Psoas muscle (tissue), 8 donors: Measurements from ENCODE around the gene FAM76B. TPM values are rescaled to one million over a fixed set of nuclear protein-coding genes. Genes with fewer than 3 reads are reported as not detected.

Experiments used
- ATAC-seq, 4 donors: fragments of 200-7000 bp; cut with Tn5 transposase; one replicate each; pipeline ENCODE4 v1.9.1; 2020; ENCODE audit warnings: moderate library complexity in 3 of 4, mild to moderate bottlenecking in 2 of 4
- DNase-seq, 2 donors: peaks; one replicate each; pipeline ENCODE4 v3.0.0-alpha.2; 2020
- H3K27ac ChIP-seq: fragments of 200-600 bp; one replicate; pipeline ENCODE4 v1.8.0; 2022
- H3K27me3 ChIP-seq, 3 donors: fragments of 200-600 bp in 1 of 3; one replicate each; pipeline versions ENCODE4 v1.6.1 to v1.8.0; 2013 to 2022; ENCODE audit warnings: low read length in 2 of 3, mild to moderate bottlenecking in 2 of 3, moderate library complexity in 1 of 3; ENCODE audit not compliant: insufficient read depth in 3 of 3
- H3K36me3 ChIP-seq, 2 donors: fragments of 200-600 bp in 1 of 2; one replicate each; pipeline versions ENCODE4 v1.6.1 to v1.8.0; 2013 to 2022; ENCODE audit warnings: low read depth in 1 of 2, mild to moderate bottlenecking in 1 of 2, moderate library complexity in 1 of 2; ENCODE audit not compliant: insufficient read depth in 1 of 2
- H3K4me1 ChIP-seq: fragments of 200-600 bp; one replicate; pipeline ENCODE4 v1.8.0; 2022
- H3K4me3 ChIP-seq: fragments of 200-600 bp; one replicate; pipeline ENCODE4 v1.8.0; 2022; ENCODE audit warnings: mild to moderate bottlenecking
- H3K9me3 ChIP-seq: fragments of 200-600 bp; one replicate; pipeline ENCODE4 v1.8.0; 2022
- CTCF ChIP-seq: fragments of 200-600 bp; IDR thresholded peaks from one replicate; pipeline ENCODE4 v1.8.0; 2022; ENCODE audit warnings: antibody characterized with exemption
- WGBS, 3 donors: extraction: QIAGEN DNeasy Blood & Tissue Kit; methylation state at CpG; one replicate each; pipeline versions ENCODE4 v1.1.6 to v1.1.7; 2013; 5-methylcytosine and 5-hydroxymethylcytosine counted together
- intact Hi-C, 2 donors: fragments of 100-400 bp; cut with DNase I; formaldehyde crosslinking; loops; one replicate each; pipeline versions ENCODE4 v1.11.0 to v1.14.2; 2022
- long read RNA-seq, 2 donors: library from polyadenylated mRNA; unstranded; transcript quantifications; one replicate each; pipeline ENCODE4 v2.0.0, GENCODE V29; 2021
- polyA plus RNA-seq, 3 donors: library from polyadenylated mRNA; stranded (reverse); fragments of 200-250 nt; gene quantifications; one replicate each; pipeline ENCODE4 v1.2.3, GENCODE V29; 2013
- total RNA-seq, 4 donors: library from RNA; stranded (reverse); fragmentation: NEBNext Ultra II Directional in 2 of 4; extraction: Animal tissue kit (Norgen Biotek cat#: 25700) in 2 of 4; gene quantifications; one replicate each; pipeline versions ENCODE4 v1.2.1 to v1.2.4, GENCODE V29; 2021 to 2023
- donor health status: healthy with polysubstance abuse.
- donor health status: DM: no; HTN: no; CAD: no; lungs with moderate emphysema.
- donor health status: Bipolar disorder and iron deficiency.
- donor health status: healthy.
- donor health status: DM: yes; HTN: yes; CAD: no.
- donor health status: DM: no; HTN: no; CAD: no.
- donor health status: DM: no; HTN: no; CAD: no.
- donor health status: DM: yes; HTN: yes; CAD: no.

FAM76B gene
- 1 to 10 TPM; 5.8 to 9.4 (median 6.0) TPM for total RNA-seq
- polyA plus RNA-seq = 1 to 10 TPM; 4.0 to 5.9 (median 4.4) TPM
- long read RNA-seq, donor 1, partial matches to known transcripts = 0 of 3 reads
- long read RNA-seq, donor 1, other reads (novel, unspliced or antisense) = 0 of 3 reads
- long read RNA-seq, donor 2, partial matches to known transcripts = 0 of 6 reads
- long read RNA-seq, donor 2, other reads (novel, unspliced or antisense) = 0 of 6 reads

- TF ChIP-seq CTCF = no peak
- Histone ChIP-seq H3K27me3 (no peaks in the 10 kb centered on the region), H3K4me1 (peaks cover 17% of the 10 kb centered on the region), H3K27ac (peak within 1 kb of the TSS; percentile 91), H3K9me3 (no peaks in the 10 kb centered on the region), H3K36me3 (peaks cover 0 to 36% of the 10 kb centered on the region in 2 donors), H3K4me3 (peak within 1 kb of the TSS; percentile 73)
- DNase-seq (peak; percentile 96 to 98), ATAC-seq (peak; percentile 93 to 95 (median 94))
- intact Hi-C loops = loop anchor here in 1 of 2 donors (5.0 kb wide), 1 partner anchor 817 kb away; the partner anchor contains the start of genes CWC15 and KDM4D
- WGBS, 3 donors = 0 to 1% (median 0%) methylated on average over 42 to 62 of the region's 62 CpGs
Measured at GRCh38 chr11:95789506-95790122, at the start of gene FAM76B. FAM76B (minus strand) TSS chr11:95789782; CDS start chr11:95789478, 304 bp downstream.

- Histone ChIP-seq H3K9me3 (no peaks in the 10 kb centered on the region), H3K4me3 (no peak overlapping the region), H3K27me3 (no peaks in the 10 kb centered on the region), H3K36me3 (peaks cover 0 to 72% of the 10 kb centered on the region in 2 donors), H3K4me1 (no peaks in the 10 kb centered on the region), H3K27ac (peak overlapping the region; percentile 6)
- intact Hi-C loops = loop anchor here (5.0 to 10.0 kb wide), 2 partner anchors 506 to 559 kb away; partner anchors contain the start of genes JRKL (in 1 of the 2) and MAML2 (in 1 of the 2)
- ATAC-seq (peak; percentile 94 to 99 (median 98)), DNase-seq (peak in 1 of 2 donors; percentile 35)
- peak; percentile 88 for TF ChIP-seq CTCF
- WGBS, 3 donors = 3 to 15% (median 14%) methylated on average over 3 of the region's 3 CpGs
Measured at GRCh38 chr11:95835768-95836488, 46.3 kb upstream of the FAM76B start.

DNA sequence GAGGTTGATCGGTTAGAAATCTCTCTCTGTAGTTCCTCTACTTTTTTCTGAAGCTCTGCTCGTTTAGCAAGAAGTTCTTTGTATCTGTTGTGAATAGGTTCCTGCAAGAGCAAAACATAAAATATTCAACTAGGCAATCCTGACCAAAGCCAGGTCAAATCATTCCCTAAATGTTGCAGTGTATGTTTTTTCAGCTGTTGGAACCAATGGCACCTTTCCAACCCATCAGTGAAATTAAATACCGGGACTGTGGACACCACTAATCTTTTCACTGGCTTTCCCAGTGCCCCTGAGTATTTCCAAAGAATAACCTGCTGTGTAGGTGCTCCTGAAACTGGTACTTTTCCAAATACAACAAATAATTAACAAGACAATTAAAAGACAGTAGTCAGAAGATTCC, 45.8 kb upstream of the FAM76B start:
- H3K36me3 ChIP-seq = peaks cover 0 to 72% of the 10 kb centered on the region in 2 donors
- intact Hi-C loops = loop anchor here (5.0 to 10.0 kb wide), 2 partner anchors 507 to 559 kb away; partner anchors contain the start of genes JRKL (in 1 of the 2) and MAML2 (in 1 of the 2)
- no peaks in the 10 kb centered on the region for H3K4me1 ChIP-seq
- no peak for TF ChIP-seq CTCF
- DNase-seq (no peak), ATAC-seq (no peak)
- 40 to 47% (median 45%) methylated on average over 3 of the region's 3 CpGs for WGBS, 3 donors
- no peaks in the 10 kb centered on the region for H3K27me3 ChIP-seq
- H3K9me3 ChIP-seq = no peaks in the 10 kb centered on the region
- no peak overlapping the region for H3K27ac ChIP-seq
- H3K4me3 ChIP-seq = no peak overlapping the region

- peaks cover 3 to 83% of the 10 kb centered on the region in 2 donors for H3K36me3 ChIP-seq
- intact Hi-C loops = loop anchor here in 1 of 2 donors (10.0 kb wide), 1 partner anchor 561 kb away; the partner anchor contains the start of gene JRKL
Measured at GRCh38 chr11:95833378-95833777, 43.8 kb upstream of the FAM76B start.

More at GRCh38 chr11:95833378-95833777, 43.8 kb upstream of the FAM76B start:
- no peak overlapping the region for H3K27ac ChIP-seq
- 42 to 84% (median 44%) methylated on average over 1 of the region's 1 CpG for WGBS, 3 donors
- DNase-seq = no peak
- no peak overlapping the region for H3K4me3 ChIP-seq
- no peak for ATAC-seq
- H3K27me3 ChIP-seq = no peaks in the 10 kb centered on the region
- H3K4me1 ChIP-seq = no peaks in the 10 kb centered on the region
- no peak for TF ChIP-seq CTCF
- H3K9me3 ChIP-seq = no peaks in the 10 kb centered on the region
